Panc1 (cell line): ENCODE measurements around the gene SMIM10L1. TPM values are rescaled to one million over a fixed set of nuclear protein-coding genes. Genes with fewer than 3 reads are reported as not detected.

Experiments
- ATAC-seq: fragments of 200-7000 bp; cut with Tn5 transposase; 2 replicates; pipeline ENCODE4 v1.9.1; 2020; ENCODE audit warnings: mild to moderate bottlenecking, moderate library complexity
- BruUV-seq: library from RNA; stranded (reverse); fragments of 400-500 nt; replicated peaks from 2 replicates; lab custom pipeline; 2021; lab: Mats Ljungman, UMichigan
- CTCF ChIA-PET: fragments of 300-600 bp; sonication (Branson Sonifier 250); formaldehyde crosslinking; loops from one replicate; lab custom pipeline; 2022; ENCODE audit warnings: antibody characterized with exemption; lab: Charles Lee
- POLR2A ChIA-PET: fragments of 300-600 bp; sonication (Branson Sonifier 250); formaldehyde crosslinking; loops from one replicate; lab custom pipeline; 2022; ENCODE audit warnings: antibody characterized with exemption; lab: Charles Lee
- DNase-seq: peaks from one replicate; pipeline ENCODE4 v3.0.0-alpha.2; 2010; ENCODE audit warnings: low read depth, low spot score
- H3K27ac ChIP-seq: 2 replicates; pipeline ENCODE4 v1.5.1; 2011; ENCODE audit warnings: mild to moderate bottlenecking, low read length, inconsistent platforms
- H3K27me3 ChIP-seq: fragments of 200-500 bp; sonication (Bioruptor generic); 2 replicates; pipeline ENCODE4 v1.6.0; 2014; ENCODE audit warnings: low read length, inconsistent platforms; ENCODE audit not compliant: control insufficient read depth, insufficient read depth
- H3K36me3 ChIP-seq: fragments of 200-500 bp; sonication (Bioruptor generic); 2 replicates; pipeline ENCODE4 v1.5.1; 2014; ENCODE audit warnings: inconsistent platforms, mild to moderate bottlenecking, low read length, moderate library complexity; ENCODE audit not compliant: control insufficient read depth, insufficient read depth
- H3K4me1 ChIP-seq: 2 replicates; pipeline ENCODE4 v1.5.1; 2011; ENCODE audit warnings: inconsistent platforms, mild to moderate bottlenecking, low read length, moderate library complexity; ENCODE audit not compliant: control insufficient read depth, insufficient read depth
- H3K4me3 ChIP-seq, 2 experiments: 2 replicates each; pipeline ENCODE4 v1.5.1; 2011 to 2012; ENCODE audit warnings: low read depth in 2 of 2, low read length in 2 of 2, mild to moderate bottlenecking in 2 of 2, inconsistent platforms in 1 of 2, moderate library complexity in 1 of 2
- H3K9me3 ChIP-seq: fragments of 200-500 bp; sonication (Bioruptor generic); 2 replicates; pipeline ENCODE4 v1.5.1; 2014; ENCODE audit warnings: low read depth, mild to moderate bottlenecking, inconsistent platforms, low read length, moderate library complexity; ENCODE audit not compliant: control insufficient read depth, insufficient read depth
- POLR2AphosphoS5 ChIP-seq: IDR thresholded peaks from 2 replicates; pipeline ENCODE4 v1.6.1; 2012; ENCODE audit warnings: mild to moderate bottlenecking, low read depth, low read length, moderate library complexity
- SIN3A ChIP-seq: IDR thresholded peaks from 2 replicates; pipeline ENCODE4 v1.6.1; 2012; ENCODE audit warnings: low read depth, mild to moderate bottlenecking, low read length, moderate library complexity, borderline replicate concordance; ENCODE audit not compliant: insufficient read depth
- TCF7L2 ChIP-seq: IDR thresholded peaks from 2 replicates; pipeline ENCODE4 v1.6.1; 2011; ENCODE audit warnings: mild to moderate bottlenecking, low read depth, low read length, inconsistent platforms
- in situ Hi-C: cut with HindIII; loops from 2 replicates; pipeline ENCODE4 v1.10.0; 2016; ENCODE audit warnings: low sequenced_read_pairs, low pct_unique_long_range_greater_than_20kb
- intact Hi-C: fragments of 100-400 bp; cut with micrococcal nuclease; formaldehyde crosslinking; loops from one replicate; pipeline ENCODE4 v1.10.0; 2022; ENCODE audit not compliant: unreplicated experiment
- total RNA-seq: library from RNA; stranded (reverse); gene quantifications from one replicate; pipeline ENCODE4 v1.2.1, GENCODE V29; 2021; ENCODE audit not compliant: unreplicated experiment
- TF ChIP-seq, protein P1 (sequence below): fragments of 450-650 bp; IDR thresholded peaks from 2 replicates; pipeline ENCODE4 v1.5.1; 2017; ENCODE audit warnings: mild to moderate bottlenecking
- TF ChIP-seq, protein P2 (sequence below), 2 experiments: IDR thresholded peaks; 2 replicates each; pipeline ENCODE4 v1.6.1; 2011 to 2012; ENCODE audit warnings: low read depth in 2 of 2, control low read depth in 1 of 2, low read length in 1 of 2, mild to moderate bottlenecking in 1 of 2, moderate library complexity in 1 of 2; ENCODE audit not compliant: insufficient read depth in 1 of 2

Gene SMIM10L1
- total RNA-seq, 1 experiment from 2014 or later: 6.0 TPM

DNA sequence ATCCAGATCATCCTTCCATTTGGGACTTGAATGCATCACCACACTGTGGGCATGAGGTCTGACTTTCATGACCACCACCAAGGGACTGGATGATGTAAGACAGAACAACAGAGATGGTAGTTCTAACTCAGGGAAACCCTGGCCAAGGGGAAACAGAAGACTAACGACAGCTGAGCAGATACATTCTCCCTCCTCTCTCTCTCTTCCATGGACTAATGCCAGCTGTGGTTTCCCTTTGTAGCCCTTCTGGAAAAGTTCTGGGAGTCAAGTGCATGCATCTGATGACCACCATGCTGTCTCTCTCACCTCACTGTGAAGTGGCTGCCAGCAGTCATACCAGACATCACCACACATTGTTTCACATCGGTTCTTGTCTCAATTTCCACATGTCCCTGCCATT is 40.0 kb upstream of the SMIM10L1 start:
- ATAC-seq (no peak), DNase-seq (no peak)
- Histone ChIP-seq H3K27ac (no peak overlapping the region), H3K4me3 (no peak overlapping the region), H3K4me1 (no peaks in the 10 kb centered on the region), H3K27me3 (no peaks in the 10 kb centered on the region), H3K36me3 (no peaks in the 10 kb centered on the region), H3K9me3 (no peaks in the 10 kb centered on the region)
- in situ Hi-C loops (no loop called here), intact Hi-C loops (no loop called here)
- CTCF ChIA-PET: no interaction called here
- TF ChIP-seq SIN3A: no peak
- TF ChIP-seq, protein P1, sequence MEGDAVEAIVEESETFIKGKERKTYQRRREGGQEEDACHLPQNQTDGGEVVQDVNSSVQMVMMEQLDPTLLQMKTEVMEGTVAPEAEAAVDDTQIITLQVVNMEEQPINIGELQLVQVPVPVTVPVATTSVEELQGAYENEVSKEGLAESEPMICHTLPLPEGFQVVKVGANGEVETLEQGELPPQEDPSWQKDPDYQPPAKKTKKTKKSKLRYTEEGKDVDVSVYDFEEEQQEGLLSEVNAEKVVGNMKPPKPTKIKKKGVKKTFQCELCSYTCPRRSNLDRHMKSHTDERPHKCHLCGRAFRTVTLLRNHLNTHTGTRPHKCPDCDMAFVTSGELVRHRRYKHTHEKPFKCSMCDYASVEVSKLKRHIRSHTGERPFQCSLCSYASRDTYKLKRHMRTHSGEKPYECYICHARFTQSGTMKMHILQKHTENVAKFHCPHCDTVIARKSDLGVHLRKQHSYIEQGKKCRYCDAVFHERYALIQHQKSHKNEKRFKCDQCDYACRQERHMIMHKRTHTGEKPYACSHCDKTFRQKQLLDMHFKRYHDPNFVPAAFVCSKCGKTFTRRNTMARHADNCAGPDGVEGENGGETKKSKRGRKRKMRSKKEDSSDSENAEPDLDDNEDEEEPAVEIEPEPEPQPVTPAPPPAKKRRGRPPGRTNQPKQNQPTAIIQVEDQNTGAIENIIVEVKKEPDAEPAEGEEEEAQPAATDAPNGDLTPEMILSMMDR: no peak
- TF ChIP-seq, protein P2, sequence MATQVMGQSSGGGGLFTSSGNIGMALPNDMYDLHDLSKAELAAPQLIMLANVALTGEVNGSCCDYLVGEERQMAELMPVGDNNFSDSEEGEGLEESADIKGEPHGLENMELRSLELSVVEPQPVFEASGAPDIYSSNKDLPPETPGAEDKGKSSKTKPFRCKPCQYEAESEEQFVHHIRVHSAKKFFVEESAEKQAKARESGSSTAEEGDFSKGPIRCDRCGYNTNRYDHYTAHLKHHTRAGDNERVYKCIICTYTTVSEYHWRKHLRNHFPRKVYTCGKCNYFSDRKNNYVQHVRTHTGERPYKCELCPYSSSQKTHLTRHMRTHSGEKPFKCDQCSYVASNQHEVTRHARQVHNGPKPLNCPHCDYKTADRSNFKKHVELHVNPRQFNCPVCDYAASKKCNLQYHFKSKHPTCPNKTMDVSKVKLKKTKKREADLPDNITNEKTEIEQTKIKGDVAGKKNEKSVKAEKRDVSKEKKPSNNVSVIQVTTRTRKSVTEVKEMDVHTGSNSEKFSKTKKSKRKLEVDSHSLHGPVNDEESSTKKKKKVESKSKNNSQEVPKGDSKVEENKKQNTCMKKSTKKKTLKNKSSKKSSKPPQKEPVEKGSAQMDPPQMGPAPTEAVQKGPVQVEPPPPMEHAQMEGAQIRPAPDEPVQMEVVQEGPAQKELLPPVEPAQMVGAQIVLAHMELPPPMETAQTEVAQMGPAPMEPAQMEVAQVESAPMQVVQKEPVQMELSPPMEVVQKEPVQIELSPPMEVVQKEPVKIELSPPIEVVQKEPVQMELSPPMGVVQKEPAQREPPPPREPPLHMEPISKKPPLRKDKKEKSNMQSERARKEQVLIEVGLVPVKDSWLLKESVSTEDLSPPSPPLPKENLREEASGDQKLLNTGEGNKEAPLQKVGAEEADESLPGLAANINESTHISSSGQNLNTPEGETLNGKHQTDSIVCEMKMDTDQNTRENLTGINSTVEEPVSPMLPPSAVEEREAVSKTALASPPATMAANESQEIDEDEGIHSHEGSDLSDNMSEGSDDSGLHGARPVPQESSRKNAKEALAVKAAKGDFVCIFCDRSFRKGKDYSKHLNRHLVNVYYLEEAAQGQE (IDR thresholded peaks at IDR 0.05; ENCODE audit: insufficient read depth in 1 of 2, low read depth in 2 of 2, low read length in 1 of 2): no peak
- TF ChIP-seq POLR2AphosphoS5: no peak
- no peak for TF ChIP-seq TCF7L2
- BruUV-seq: no TSS peak
- POLR2A ChIA-PET: no interaction called here

DNA sequence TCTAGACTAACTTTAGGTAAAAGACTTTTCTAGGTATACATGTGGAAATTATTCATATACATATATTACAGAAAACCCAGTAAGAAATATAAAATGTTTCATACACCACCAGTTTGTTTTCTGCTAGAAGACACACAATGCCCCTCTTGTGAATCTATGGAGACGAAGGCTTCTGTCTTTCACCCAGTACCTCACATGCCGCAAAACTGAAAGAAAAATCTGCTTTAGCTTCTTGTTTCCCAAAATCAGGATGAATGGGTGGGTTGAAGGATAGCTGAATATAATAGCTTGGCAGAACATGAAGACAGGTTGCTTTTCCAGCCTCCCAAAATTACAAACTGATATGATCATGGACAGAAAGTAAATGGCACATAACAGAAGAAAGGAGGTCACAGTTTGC is 37.8 kb upstream of the SMIM10L1 start:
- Histone ChIP-seq H3K27me3 (no peaks in the 10 kb centered on the region), H3K4me3 (no peak overlapping the region), H3K27ac (no peak overlapping the region), H3K9me3 (no peaks in the 10 kb centered on the region), H3K4me1 (no peaks in the 10 kb centered on the region), H3K36me3 (no peaks in the 10 kb centered on the region)
- in situ Hi-C loops (no loop called here), intact Hi-C loops (no loop called here)
- TF ChIP-seq, protein P1: no peak
- TF ChIP-seq, protein P2 (IDR thresholded peaks at IDR 0.05; ENCODE audit: insufficient read depth in 1 of 2, low read depth in 2 of 2, low read length in 1 of 2): no peak
- no peak for TF ChIP-seq SIN3A
- TF ChIP-seq POLR2AphosphoS5: no peak
- TF ChIP-seq TCF7L2: no peak
- POLR2A ChIA-PET: no interaction called here
- DNase-seq (no peak), ATAC-seq (no peak)
- BruUV-seq: no TSS peak
- CTCF ChIA-PET: no interaction called here
